Neural progenitor cell (in vitro differentiated cells): Measurements from ENCODE around the gene SMYD3. TPM values are rescaled to one million over a fixed set of nuclear protein-coding genes. Genes with fewer than 3 reads are reported as not detected.

ENCODE experiments used
- DNase-seq: peaks from one replicate; pipeline ENCODE4 v3.0.0-alpha.2; 2016; ENCODE audit warnings: low spot score
- H2AFZ ChIP-seq: fragments of 200-600 bp; sonication (generic); replicated peaks from 2 replicates; pipeline ENCODE4 v1.6.1; 2016; ENCODE audit warnings: antibody characterized with exemption
- H3F3A ChIP-seq: fragments of 200-600 bp; sonication (generic); 2 replicates; pipeline ENCODE4 v1.6.1; 2016; ENCODE audit warnings: antibody characterized with exemption, low read depth
- H3K27ac ChIP-seq: fragments of 200-600 bp; sonication (generic); 2 replicates; pipeline ENCODE4 v1.5.1; 2016; ENCODE audit warnings: mild to moderate bottlenecking
- H3K27me3 ChIP-seq: fragments of 200-600 bp; sonication (generic); 2 replicates; pipeline ENCODE4 v1.6.1; 2016; ENCODE audit warnings: mild to moderate bottlenecking, moderate library complexity
- H3K36me3 ChIP-seq: fragments of 200-600 bp; sonication (generic); 2 replicates; pipeline ENCODE4 v1.5.1; 2016
- H3K4me1 ChIP-seq: fragments of 200-600 bp; sonication (generic); 2 replicates; pipeline ENCODE4 v1.6.1; 2016; ENCODE audit warnings: mixed run types
- H3K4me2 ChIP-seq: fragments of 200-600 bp; sonication (generic); 2 replicates; pipeline ENCODE4 v1.6.1; 2016
- H3K4me3 ChIP-seq: fragments of 200-600 bp; sonication (generic); 2 replicates; pipeline ENCODE4 v1.5.1; 2016
- H3K79me2 ChIP-seq: fragments of 200-600 bp; sonication (generic); 2 replicates; pipeline ENCODE4 v1.6.1; 2016; ENCODE audit warnings: low read depth
- H3K9ac ChIP-seq: fragments of 200-600 bp; sonication (generic); 2 replicates; pipeline ENCODE4 v1.6.1; 2016
- H3K9me3 ChIP-seq: fragments of 200-600 bp; sonication (generic); 2 replicates; pipeline ENCODE4 v1.5.1; 2016; ENCODE audit warnings: low read depth
- H4K20me1 ChIP-seq: fragments of 200-600 bp; sonication (generic); 2 replicates; pipeline ENCODE4 v1.6.1; 2016; ENCODE audit warnings: low read depth
- H3K27ac Mint-ChIP-seq: 3 replicates; pipeline ENCODE4 v1.8.0; 2021; ENCODE audit warnings: mixed read lengths
- H3K27me3 Mint-ChIP-seq: 2 replicates; pipeline ENCODE4 v1.8.0; 2022; ENCODE audit warnings: low read depth, mild to moderate bottlenecking, inconsistent platforms, moderate library complexity, mixed read lengths; ENCODE audit not compliant: insufficient read depth
- H3K36me3 Mint-ChIP-seq: 3 replicates; pipeline ENCODE4 v1.8.0; 2021; ENCODE audit warnings: mixed read lengths
- H3K4me1 Mint-ChIP-seq: 3 replicates; pipeline ENCODE4 v1.8.0; 2021; ENCODE audit warnings: mixed read lengths
- H3K4me3 Mint-ChIP-seq: 3 replicates; pipeline ENCODE4 v1.8.0; 2021; ENCODE audit warnings: mild to moderate bottlenecking, moderate library complexity, mixed read lengths
- H3K9me3 Mint-ChIP-seq: 3 replicates; pipeline ENCODE4 v1.8.0; 2020; ENCODE audit warnings: mixed read lengths
- EZH2 ChIP-seq: fragments of 200-600 bp; sonication (generic); IDR thresholded peaks from 2 replicates; pipeline ENCODE4 v1.6.1; 2017; ENCODE audit warnings: antibody characterized with exemption, mild to moderate bottlenecking, moderate library complexity
- EZH2phosphoT487 ChIP-seq: fragments of 200-600 bp; sonication (generic); IDR thresholded peaks from 2 replicates; pipeline ENCODE4 v1.6.1; 2017; ENCODE audit warnings: antibody characterized with exemption
- total RNA-seq: library from RNA; depleted of rRNA; stranded (reverse); fragments of >200 nt; gene quantifications from 2 replicates; pipeline ENCODE4 v1.2.3, GENCODE V29; 2015; ENCODE audit warnings: low replicate concordance
- TF ChIP-seq, protein P1 (sequence below): fragments of 200-600 bp; sonication (generic); IDR thresholded peaks from 2 replicates; pipeline ENCODE4 v1.5.1; 2017; ENCODE audit warnings: antibody characterized with exemption, mild to moderate bottlenecking

SMYD3 gene
- total RNA-seq, 1 donor from 2014 or later: 43.2 TPM

DNA sequence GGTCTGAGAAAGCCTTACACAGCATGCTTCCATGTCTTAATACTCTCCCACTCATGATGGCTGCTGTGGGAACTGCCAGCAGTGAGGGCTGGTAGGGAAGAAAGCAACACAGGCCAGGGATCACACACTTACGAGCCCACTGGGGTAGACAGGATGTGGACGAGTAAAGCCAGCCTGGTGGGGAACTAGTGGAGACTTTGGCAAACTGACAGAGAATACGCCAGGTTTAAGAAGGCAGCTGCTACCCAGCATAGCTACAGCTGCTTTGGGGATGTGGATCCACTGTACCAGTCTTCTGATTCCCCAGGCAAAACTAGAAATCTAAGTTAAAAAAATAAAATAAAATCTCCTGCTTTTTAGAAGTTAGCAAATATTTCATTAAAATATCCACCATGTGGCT is 664.0 kb downstream of the SMYD3 start:
- Mint-ChIP-seq H3K36me3 (peaks cover 2% of the 10 kb centered on the region), H3K27me3 (no peaks in the 10 kb centered on the region), H3K9me3 (peaks cover 1% of the 10 kb centered on the region), H3K4me1 (peaks cover 19% of the 10 kb centered on the region), H3K4me3 (no peak overlapping the region), H3K27ac (no peak overlapping the region)
- Histone ChIP-seq H3K4me1 (no peaks in the 10 kb centered on the region), H3K36me3 (no peaks in the 10 kb centered on the region), H3K9me3 (peaks cover 7% of the 10 kb centered on the region), H3K4me2 (no peak overlapping the region), H3F3A (no peaks in the 10 kb centered on the region), H3K27me3 (no peaks in the 10 kb centered on the region), H4K20me1 (no peaks in the 10 kb centered on the region), H3K9ac (no peak overlapping the region), H3K4me3 (no peak overlapping the region), H3K79me2 (no peaks in the 10 kb centered on the region), H2AFZ (no peak overlapping the region), H3K27ac (no peak overlapping the region)
- DNase-seq: no peak
- TF ChIP-seq, protein P1, sequence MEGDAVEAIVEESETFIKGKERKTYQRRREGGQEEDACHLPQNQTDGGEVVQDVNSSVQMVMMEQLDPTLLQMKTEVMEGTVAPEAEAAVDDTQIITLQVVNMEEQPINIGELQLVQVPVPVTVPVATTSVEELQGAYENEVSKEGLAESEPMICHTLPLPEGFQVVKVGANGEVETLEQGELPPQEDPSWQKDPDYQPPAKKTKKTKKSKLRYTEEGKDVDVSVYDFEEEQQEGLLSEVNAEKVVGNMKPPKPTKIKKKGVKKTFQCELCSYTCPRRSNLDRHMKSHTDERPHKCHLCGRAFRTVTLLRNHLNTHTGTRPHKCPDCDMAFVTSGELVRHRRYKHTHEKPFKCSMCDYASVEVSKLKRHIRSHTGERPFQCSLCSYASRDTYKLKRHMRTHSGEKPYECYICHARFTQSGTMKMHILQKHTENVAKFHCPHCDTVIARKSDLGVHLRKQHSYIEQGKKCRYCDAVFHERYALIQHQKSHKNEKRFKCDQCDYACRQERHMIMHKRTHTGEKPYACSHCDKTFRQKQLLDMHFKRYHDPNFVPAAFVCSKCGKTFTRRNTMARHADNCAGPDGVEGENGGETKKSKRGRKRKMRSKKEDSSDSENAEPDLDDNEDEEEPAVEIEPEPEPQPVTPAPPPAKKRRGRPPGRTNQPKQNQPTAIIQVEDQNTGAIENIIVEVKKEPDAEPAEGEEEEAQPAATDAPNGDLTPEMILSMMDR: no peak
- no peak for TF ChIP-seq EZH2
- TF ChIP-seq EZH2phosphoT487: no peak

DNA sequence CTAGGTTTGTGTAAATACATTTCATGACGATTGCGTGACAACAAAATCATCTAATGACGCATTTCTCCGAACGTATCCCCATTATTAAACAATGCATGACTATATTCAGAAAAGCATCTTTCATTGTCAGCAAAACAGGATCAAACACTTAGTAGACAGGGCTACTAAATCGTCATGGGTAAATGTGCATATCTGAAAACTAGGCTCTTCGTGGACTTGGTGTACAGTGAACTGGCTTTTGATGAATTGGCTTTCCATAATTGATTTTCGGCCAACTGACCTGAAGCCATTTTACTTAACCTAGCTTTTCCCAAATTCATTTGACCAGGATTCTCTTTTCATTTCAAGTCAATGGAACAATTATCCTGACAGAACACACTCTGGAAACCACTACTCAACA is 665.0 kb downstream of the SMYD3 start:
- H3K9me3 Mint-ChIP-seq: no peaks in the 10 kb centered on the region
- H3K9me3 ChIP-seq: no peaks in the 10 kb centered on the region
- H2AFZ ChIP-seq: no peak overlapping the region
- no peaks in the 10 kb centered on the region for H3F3A ChIP-seq
- H3K27ac ChIP-seq: no peak overlapping the region
- no peaks in the 10 kb centered on the region for H4K20me1 ChIP-seq
- peaks cover 5% of the 10 kb centered on the region for H3K27me3 Mint-ChIP-seq
- H3K4me3 Mint-ChIP-seq: no peak overlapping the region
- H3K9ac ChIP-seq: no peak overlapping the region
- H3K4me1 Mint-ChIP-seq: peaks cover 29% of the 10 kb centered on the region
- H3K27me3 ChIP-seq: no peaks in the 10 kb centered on the region
- H3K4me2 ChIP-seq: no peak overlapping the region
- H3K36me3 Mint-ChIP-seq: peaks cover 2% of the 10 kb centered on the region
- no peak overlapping the region for H3K27ac Mint-ChIP-seq
- no peak overlapping the region for H3K4me3 ChIP-seq
- DNase-seq: no peak
- no peak for TF ChIP-seq EZH2
- TF ChIP-seq, protein P1: no peak
- no peak for TF ChIP-seq EZH2phosphoT487
- H3K36me3 ChIP-seq: no peaks in the 10 kb centered on the region
- no peaks in the 10 kb centered on the region for H3K79me2 ChIP-seq
- H3K4me1 ChIP-seq: no peaks in the 10 kb centered on the region

DNA sequence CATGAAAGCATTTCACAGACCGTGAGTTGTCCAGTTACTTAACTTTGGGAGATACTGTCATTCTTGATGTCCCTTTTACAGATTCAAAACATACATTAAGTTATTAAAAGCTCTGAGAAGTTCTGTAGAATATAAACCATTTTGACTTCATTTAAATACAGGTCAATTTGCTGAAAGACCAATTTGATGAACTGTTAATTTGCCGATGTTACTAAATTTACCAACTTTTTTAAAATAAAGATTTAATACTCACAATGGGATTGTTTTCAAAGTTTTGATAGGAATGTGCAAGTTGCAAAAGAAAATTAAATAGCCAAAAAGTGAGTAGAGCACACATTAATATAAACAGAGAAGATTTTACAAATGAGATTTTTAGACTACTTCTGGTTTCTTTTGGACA is 666.1 kb downstream of the SMYD3 start:
- Histone ChIP-seq H3K4me1 (no peaks in the 10 kb centered on the region), H3K27me3 (no peaks in the 10 kb centered on the region), H3K36me3 (no peaks in the 10 kb centered on the region), H2AFZ (no peak overlapping the region), H3K4me3 (no peak overlapping the region), H3K27ac (no peak overlapping the region), H3K79me2 (no peaks in the 10 kb centered on the region), H3K4me2 (no peak overlapping the region), H4K20me1 (no peaks in the 10 kb centered on the region), H3K9ac (no peak overlapping the region), H3F3A (no peaks in the 10 kb centered on the region), H3K9me3 (no peaks in the 10 kb centered on the region)
- TF ChIP-seq EZH2: no peak
- TF ChIP-seq EZH2phosphoT487: no peak
- TF ChIP-seq, protein P1: no peak
- peaks cover under 1% of the 10 kb centered on the region for H3K36me3 Mint-ChIP-seq
- DNase-seq: no peak
- H3K27ac Mint-ChIP-seq: no peak overlapping the region
- H3K4me1 Mint-ChIP-seq: peaks cover 32% of the 10 kb centered on the region
- H3K9me3 Mint-ChIP-seq: no peaks in the 10 kb centered on the region
- H3K4me3 Mint-ChIP-seq: no peak overlapping the region
- peaks cover 5% of the 10 kb centered on the region for H3K27me3 Mint-ChIP-seq
